Measurements from ENCODE around the gene ZDHHC14.

Gene ZDHHC14

GRCh38 chr6:157610451-157610999 is 229.5 kb downstream of the ZDHHC14 start:
- no peak for TF ChIP-seq FOXM1 (IDR thresholded peaks at IDR 0.05; ENCODE audit: borderline replicate concordance, low read depth)
- no peak for TF ChIP-seq CREB1 (IDR thresholded peaks at IDR 0.05; ENCODE audit: low read depth)
- no peak for TF ChIP-seq EP300 (IDR thresholded peaks at IDR 0.05; ENCODE audit: borderline replicate concordance)
- no peak for TF ChIP-seq RAD21 (IDR thresholded peaks at IDR 0.05; ENCODE audit: low read depth)
- TF ChIP-seq CEBPB (IDR thresholded peaks at IDR 0.05) = no peak
- TF ChIP-seq, protein P1, sequence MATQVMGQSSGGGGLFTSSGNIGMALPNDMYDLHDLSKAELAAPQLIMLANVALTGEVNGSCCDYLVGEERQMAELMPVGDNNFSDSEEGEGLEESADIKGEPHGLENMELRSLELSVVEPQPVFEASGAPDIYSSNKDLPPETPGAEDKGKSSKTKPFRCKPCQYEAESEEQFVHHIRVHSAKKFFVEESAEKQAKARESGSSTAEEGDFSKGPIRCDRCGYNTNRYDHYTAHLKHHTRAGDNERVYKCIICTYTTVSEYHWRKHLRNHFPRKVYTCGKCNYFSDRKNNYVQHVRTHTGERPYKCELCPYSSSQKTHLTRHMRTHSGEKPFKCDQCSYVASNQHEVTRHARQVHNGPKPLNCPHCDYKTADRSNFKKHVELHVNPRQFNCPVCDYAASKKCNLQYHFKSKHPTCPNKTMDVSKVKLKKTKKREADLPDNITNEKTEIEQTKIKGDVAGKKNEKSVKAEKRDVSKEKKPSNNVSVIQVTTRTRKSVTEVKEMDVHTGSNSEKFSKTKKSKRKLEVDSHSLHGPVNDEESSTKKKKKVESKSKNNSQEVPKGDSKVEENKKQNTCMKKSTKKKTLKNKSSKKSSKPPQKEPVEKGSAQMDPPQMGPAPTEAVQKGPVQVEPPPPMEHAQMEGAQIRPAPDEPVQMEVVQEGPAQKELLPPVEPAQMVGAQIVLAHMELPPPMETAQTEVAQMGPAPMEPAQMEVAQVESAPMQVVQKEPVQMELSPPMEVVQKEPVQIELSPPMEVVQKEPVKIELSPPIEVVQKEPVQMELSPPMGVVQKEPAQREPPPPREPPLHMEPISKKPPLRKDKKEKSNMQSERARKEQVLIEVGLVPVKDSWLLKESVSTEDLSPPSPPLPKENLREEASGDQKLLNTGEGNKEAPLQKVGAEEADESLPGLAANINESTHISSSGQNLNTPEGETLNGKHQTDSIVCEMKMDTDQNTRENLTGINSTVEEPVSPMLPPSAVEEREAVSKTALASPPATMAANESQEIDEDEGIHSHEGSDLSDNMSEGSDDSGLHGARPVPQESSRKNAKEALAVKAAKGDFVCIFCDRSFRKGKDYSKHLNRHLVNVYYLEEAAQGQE (IDR thresholded peaks at IDR 0.05; ENCODE audit: low read depth) = no peak
- TF ChIP-seq, protein P2, sequence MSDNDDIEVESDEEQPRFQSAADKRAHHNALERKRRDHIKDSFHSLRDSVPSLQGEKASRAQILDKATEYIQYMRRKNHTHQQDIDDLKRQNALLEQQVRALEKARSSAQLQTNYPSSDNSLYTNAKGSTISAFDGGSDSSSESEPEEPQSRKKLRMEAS (IDR thresholded peaks at IDR 0.05) = no peak
- TF ChIP-seq NFIC (IDR thresholded peaks at IDR 0.05) = no peak
- no peak for TF ChIP-seq ZBTB7A (IDR thresholded peaks at IDR 0.05; ENCODE audit: low read depth)
- no peak for TF ChIP-seq YY1 (IDR thresholded peaks at IDR 0.05; ENCODE audit: low read depth)
- TF ChIP-seq, protein P3, sequence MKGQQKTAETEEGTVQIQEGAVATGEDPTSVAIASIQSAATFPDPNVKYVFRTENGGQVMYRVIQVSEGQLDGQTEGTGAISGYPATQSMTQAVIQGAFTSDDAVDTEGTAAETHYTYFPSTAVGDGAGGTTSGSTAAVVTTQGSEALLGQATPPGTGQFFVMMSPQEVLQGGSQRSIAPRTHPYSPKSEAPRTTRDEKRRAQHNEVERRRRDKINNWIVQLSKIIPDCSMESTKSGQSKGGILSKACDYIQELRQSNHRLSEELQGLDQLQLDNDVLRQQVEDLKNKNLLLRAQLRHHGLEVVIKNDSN (IDR thresholded peaks at IDR 0.05) = no peak
- TF ChIP-seq EGR1 (IDR thresholded peaks at IDR 0.05) = no peak
- no peak for TF ChIP-seq TCF12 (IDR thresholded peaks at IDR 0.05; ENCODE audit: low read depth)
- TF ChIP-seq TAF1 (IDR thresholded peaks at IDR 0.05; ENCODE audit: low read depth) = no peak
- no peak for TF ChIP-seq TEAD4 (IDR thresholded peaks at IDR 0.05)

GRCh38 chr6:157611406-157611805 is 230.4 kb downstream of the ZDHHC14 start:
- no peak for TF ChIP-seq YY1 (IDR thresholded peaks at IDR 0.05; ENCODE audit: low read depth)
- no peak for TF ChIP-seq FOXM1 (IDR thresholded peaks at IDR 0.05; ENCODE audit: borderline replicate concordance, low read depth)
- no peak for TF ChIP-seq TEAD4 (IDR thresholded peaks at IDR 0.05)
- TF ChIP-seq, protein P1 (IDR thresholded peaks at IDR 0.05; ENCODE audit: low read depth) = no peak
- no peak for TF ChIP-seq NFIC (IDR thresholded peaks at IDR 0.05)
- no peak for TF ChIP-seq EGR1 (IDR thresholded peaks at IDR 0.05)
- no peak for TF ChIP-seq CEBPB (IDR thresholded peaks at IDR 0.05)
- TF ChIP-seq, protein P2 (IDR thresholded peaks at IDR 0.05) = no peak
- TF ChIP-seq TAF1 (IDR thresholded peaks at IDR 0.05; ENCODE audit: low read depth) = no peak
- no peak for TF ChIP-seq TCF12 (IDR thresholded peaks at IDR 0.05; ENCODE audit: low read depth)
- TF ChIP-seq, protein P3 (IDR thresholded peaks at IDR 0.05) = no peak
- no peak for TF ChIP-seq ZBTB7A (IDR thresholded peaks at IDR 0.05; ENCODE audit: low read depth)
- no peak for TF ChIP-seq EP300 (IDR thresholded peaks at IDR 0.05; ENCODE audit: borderline replicate concordance)
- TF ChIP-seq CREB1 (IDR thresholded peaks at IDR 0.05; ENCODE audit: low read depth) = no peak
- no peak for TF ChIP-seq RAD21 (IDR thresholded peaks at IDR 0.05; ENCODE audit: low read depth)

DNA sequence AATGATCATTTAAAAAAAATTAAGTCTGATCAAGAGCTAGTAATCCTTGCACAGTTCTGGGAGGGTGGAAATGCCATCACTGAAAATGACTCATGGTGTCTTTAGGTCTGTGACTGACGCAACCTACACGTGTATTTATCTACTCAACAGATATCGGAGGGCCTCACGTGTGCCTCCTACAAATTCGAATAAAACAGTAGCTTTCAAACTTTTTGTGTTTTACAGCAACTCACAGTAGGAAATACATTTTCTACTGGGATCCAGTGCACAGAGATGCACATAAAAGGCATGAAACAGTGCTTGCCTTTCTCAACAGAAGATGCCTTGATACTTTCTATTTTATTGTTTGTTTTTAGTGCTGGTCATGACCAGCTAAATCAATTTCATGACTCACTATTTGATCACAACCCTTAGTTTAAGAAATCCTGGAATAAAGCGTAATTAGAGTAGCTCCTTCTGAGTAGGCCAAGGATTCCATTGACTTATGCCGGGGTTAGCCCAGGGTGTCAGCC is 232.1 kb downstream of the ZDHHC14 start:
- no peak for TF ChIP-seq ZBTB7A (IDR thresholded peaks at IDR 0.05; ENCODE audit: low read depth)
- no peak for TF ChIP-seq CEBPB (IDR thresholded peaks at IDR 0.05)
- TF ChIP-seq YY1 (IDR thresholded peaks at IDR 0.05; ENCODE audit: low read depth) = no peak
- no peak for TF ChIP-seq RAD21 (IDR thresholded peaks at IDR 0.05; ENCODE audit: low read depth)
- no peak for TF ChIP-seq EP300 (IDR thresholded peaks at IDR 0.05; ENCODE audit: borderline replicate concordance)
- no peak for TF ChIP-seq TAF1 (IDR thresholded peaks at IDR 0.05; ENCODE audit: low read depth)
- TF ChIP-seq FOXM1 (IDR thresholded peaks at IDR 0.05; ENCODE audit: borderline replicate concordance, low read depth) = no peak
- TF ChIP-seq CREB1 (IDR thresholded peaks at IDR 0.05; ENCODE audit: low read depth) = no peak
- TF ChIP-seq, protein P1 (IDR thresholded peaks at IDR 0.05; ENCODE audit: low read depth) = no peak
- no peak for TF ChIP-seq NFIC (IDR thresholded peaks at IDR 0.05)

DNA sequence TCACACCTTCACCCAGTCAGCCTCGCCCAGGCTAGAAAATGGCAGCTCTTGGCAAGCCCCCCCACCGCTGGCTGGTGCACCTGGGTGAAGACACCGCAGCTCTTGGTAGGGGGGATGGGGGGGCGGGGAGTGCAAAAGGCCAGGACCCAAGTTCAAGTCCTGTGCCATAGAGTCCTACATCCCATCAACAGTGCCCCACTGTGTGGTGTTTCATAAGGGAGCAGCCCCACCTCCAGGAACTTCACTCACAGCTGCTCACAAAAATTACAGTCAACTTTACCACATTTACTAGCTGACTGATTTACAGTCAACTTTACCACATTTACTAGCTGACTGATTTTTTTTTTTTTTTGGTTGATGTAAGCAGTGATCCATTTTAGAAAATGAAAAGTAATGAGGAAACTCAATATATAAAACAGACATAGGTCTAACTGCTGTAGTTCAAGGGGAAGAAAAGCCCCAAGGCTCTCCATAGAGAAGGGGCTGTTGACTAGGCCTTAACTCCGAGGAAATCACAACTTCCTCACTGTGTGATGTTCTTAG is 233.1 kb downstream of the ZDHHC14 start:
- TF ChIP-seq NFIC (IDR thresholded peaks at IDR 0.05) (no peak), ZBTB7A (IDR thresholded peaks at IDR 0.05; ENCODE audit: low read depth) (no peak), YY1 (IDR thresholded peaks at IDR 0.05; ENCODE audit: low read depth) (no peak), FOXM1 (IDR thresholded peaks at IDR 0.05; ENCODE audit: borderline replicate concordance, low read depth) (no peak), TEAD4 (IDR thresholded peaks at IDR 0.05) (no peak), CREB1 (IDR thresholded peaks at IDR 0.05; ENCODE audit: low read depth) (no peak), TAF1 (IDR thresholded peaks at IDR 0.05; ENCODE audit: low read depth) (no peak), EGR1 (IDR thresholded peaks at IDR 0.05) (no peak), RAD21 (IDR thresholded peaks at IDR 0.05; ENCODE audit: low read depth) (no peak), TCF12 (IDR thresholded peaks at IDR 0.05; ENCODE audit: low read depth) (no peak), CEBPB (IDR thresholded peaks at IDR 0.05) (no peak), EP300 (IDR thresholded peaks at IDR 0.05; ENCODE audit: borderline replicate concordance) (no peak)
- TF ChIP-seq, protein P3 (IDR thresholded peaks at IDR 0.05) = no peak
- TF ChIP-seq, protein P2 (IDR thresholded peaks at IDR 0.05) = no peak
- TF ChIP-seq, protein P1 (IDR thresholded peaks at IDR 0.05; ENCODE audit: low read depth) = no peak
